HCT116 (cell line): ENCODE results near the gene TTF2. TPM values are rescaled to one million over a fixed set of nuclear protein-coding genes. Genes with fewer than 3 reads are reported as not detected.
"Not testable (repeated sequence)": the region's sequence is repeated elsewhere in the genome, so short reads cannot be mapped to it uniquely, and the experiment has no call there.

Experiments
- ATAC-seq: fragments of 200-7000 bp; cut with Tn5 transposase; 2 replicates; pipeline ENCODE4 v1.9.1; 2020; ENCODE audit warnings: mild to moderate bottlenecking, moderate library complexity
- BruUV-seq: library from RNA; stranded (reverse); fragments of 400-500 nt; replicated peaks from 2 replicates; lab custom pipeline; 2021; lab: Mats Ljungman, UMichigan
- CTCF ChIA-PET: fragments of 300-600 bp; sonication (Branson Sonifier 250); formaldehyde crosslinking; loops from one replicate; lab custom pipeline; 2021; ENCODE audit warnings: antibody characterized with exemption; lab: Charles Lee
- POLR2A ChIA-PET: fragments of 300-600, 350-600 bp; sonication (Branson Sonifier 250); formaldehyde crosslinking; loops from one replicate; lab custom pipeline; 2021; ENCODE audit warnings: antibody characterized with exemption; lab: Charles Lee
- RAD21 ChIA-PET, 2 experiments: fragments of 300-600 bp; sonication (Branson Sonifier 250); formaldehyde crosslinking; loops; one replicate each; lab custom pipeline; 2023; ENCODE audit warnings: low total read pairs in 2 of 2; ENCODE audit not compliant: uncharacterized antibody in 2 of 2, unreplicated experiment in 2 of 2, low non-redundant PET in 1 of 2; lab: Charles Lee
- DNase-seq: peaks from one replicate; pipeline ENCODE4 v3.0.0-alpha.2; 2010; ENCODE audit warnings: low read depth, low spot score
- H2AFZ ChIP-seq: fragments of 200-600 bp; shearing (Covaris generic), sonication (generic); 2 replicates; pipeline ENCODE4 v1.6.1; 2017; ENCODE audit warnings: low read depth, mixed run types, mixed read lengths, antibody characterized with exemption, low read length; ENCODE audit not compliant: poor library complexity, severe bottlenecking
- H3K27ac ChIP-seq: 2 replicates; pipeline ENCODE4 v1.5.1; 2012; ENCODE audit warnings: low read depth, low read length
- H3K27me3 ChIP-seq: fragments of 200-600 bp; sonication (generic); 2 replicates; pipeline ENCODE4 v1.6.1; 2016; ENCODE audit warnings: mixed run types, low read length, mixed read lengths; ENCODE audit not compliant: insufficient read depth
- H3K36me3 ChIP-seq, 2 experiments: fragments of 200-500 bp in 1 of 2; fragments of 200-600 bp in 1 of 2; sonication (Bioruptor generic) in 1 of 2; sonication (generic) in 1 of 2; 2 replicates each; pipeline versions ENCODE4 v1.5.1 to v1.6.1; 2014 to 2016; ENCODE audit warnings: low read length in 2 of 2, inconsistent platforms in 1 of 2, mixed read lengths in 1 of 2, mixed run types in 1 of 2; ENCODE audit not compliant: insufficient read depth in 2 of 2, control insufficient read depth in 1 of 2
- H3K4me1 ChIP-seq, 2 experiments: fragments of 200-600 bp in 1 of 2; sonication (generic) in 1 of 2; 2 replicates each; pipeline versions ENCODE4 v1.5.1 to v1.6.1; 2012 to 2017; ENCODE audit warnings: low read length in 2 of 2, inconsistent platforms in 1 of 2, mild to moderate bottlenecking in 1 of 2, mixed read lengths in 1 of 2, mixed run types in 1 of 2, moderate library complexity in 1 of 2; ENCODE audit not compliant: insufficient read depth in 2 of 2, control insufficient read depth in 1 of 2
- H3K4me2 ChIP-seq: fragments of 200-600 bp; sonication (generic); 2 replicates; pipeline ENCODE4 v1.6.1; 2017; ENCODE audit warnings: mixed run types, low read length, mixed read lengths
- H3K4me3 ChIP-seq, 2 experiments: fragments of 200-600 bp in 1 of 2; sonication (generic) in 1 of 2; replicated peaks in 1 of 2; 2 replicates each; pipeline ENCODE4 v1.5.1; 2011 to 2016; ENCODE audit warnings: low read length in 2 of 2, control low read depth in 1 of 2, low read depth in 1 of 2, mild to moderate bottlenecking in 1 of 2, mixed read lengths in 1 of 2, mixed run types in 1 of 2
- H3K79me2 ChIP-seq: fragments of 200-600 bp; sonication (generic); 2 replicates; pipeline ENCODE4 v1.6.1; 2017; ENCODE audit warnings: mild to moderate bottlenecking, mixed run types, low read length, moderate library complexity, mixed read lengths; ENCODE audit not compliant: insufficient read depth
- H3K9ac ChIP-seq: fragments of 200-600 bp; sonication (generic); 2 replicates; pipeline ENCODE4 v1.6.1; 2016; ENCODE audit warnings: low read length, mixed read lengths
- H3K9me2 ChIP-seq: fragments of 200-600 bp; sonication (generic), shearing (Covaris generic); 2 replicates; pipeline ENCODE4 v1.6.1; 2017; ENCODE audit warnings: mixed run types, mild to moderate bottlenecking, moderate library complexity; ENCODE audit not compliant: insufficient read depth
- H3K9me3 ChIP-seq, 2 experiments: fragments of 200-500 bp in 1 of 2; fragments of 200-600 bp in 1 of 2; sonication (Bioruptor generic) in 1 of 2; sonication (generic) in 1 of 2; 2 replicates each; pipeline ENCODE4 v1.6.1; 2014 to 2017; ENCODE audit warnings: low read length in 2 of 2, mixed read lengths in 2 of 2, inconsistent platforms in 1 of 2, low read depth in 1 of 2, mild to moderate bottlenecking in 1 of 2, mixed run types in 1 of 2, moderate library complexity in 1 of 2; ENCODE audit not compliant: control insufficient read depth in 1 of 2, insufficient read depth in 1 of 2
- H4K20me1 ChIP-seq: fragments of 200-600 bp; sonication (generic), shearing (Covaris generic); 2 replicates; pipeline ENCODE4 v1.6.1; 2017; ENCODE audit warnings: mixed run types, mild to moderate bottlenecking, moderate library complexity; ENCODE audit not compliant: insufficient read depth
- intact Hi-C: fragments of 100-400 bp; cut with micrococcal nuclease; formaldehyde crosslinking; loops from 2 replicates; pipeline ENCODE4 v1.10.0; 2022
- total RNA-seq: library from RNA; stranded (reverse); gene quantifications from one replicate; pipeline ENCODE4 v1.2.1, GENCODE V29; 2021; ENCODE audit not compliant: unreplicated experiment
- TF ChIP-seq, protein P1 (sequence below): IDR thresholded peaks from 2 replicates; pipeline ENCODE4 v1.6.1; 2012; ENCODE audit warnings: low read depth

Gene TTF2
- total RNA-seq, 1 experiment from 2014 or later = 60.3 TPM

DNA sequence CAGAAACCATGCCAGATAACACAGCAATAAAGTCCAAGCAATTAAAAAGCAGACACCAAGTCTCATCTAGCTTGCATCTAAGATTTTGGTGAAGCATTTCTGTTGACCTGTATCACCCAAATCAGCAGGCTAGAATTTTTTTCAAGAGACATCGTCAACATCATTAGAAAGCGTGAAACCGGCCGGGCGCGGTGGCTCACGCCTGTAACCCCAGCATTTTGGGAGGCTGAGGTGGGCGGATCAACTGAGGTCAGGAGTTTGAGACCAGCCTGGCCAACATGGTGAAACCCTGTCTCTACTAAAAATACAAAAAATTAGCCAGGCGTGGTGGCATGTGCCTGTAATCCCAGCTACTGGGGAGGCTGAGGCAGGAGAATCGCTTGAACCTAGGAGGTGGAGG lies 59.0 kb downstream of the TTF2 start:
- H3K4me1 ChIP-seq = peaks cover 0 to 14% of the 10 kb centered on the region in 2 experiments; a peak in 1 of 4 replicates
- H3K27ac ChIP-seq, H3K36me3 ChIP-seq, RAD21 ChIA-PET, H3K4me3 ChIP-seq, H3K4me2 ChIP-seq, ATAC-seq, H4K20me1 ChIP-seq, H3K9ac ChIP-seq, intact Hi-C loops, H3K27me3 ChIP-seq, BruUV-seq, H3K9me2 ChIP-seq, H2AFZ ChIP-seq, H3K9me3 ChIP-seq, DNase-seq, H3K79me2 ChIP-seq: not testable (repeated sequence)
- ChIA-PET POLR2A (interaction anchor here (0.6 kb wide), 1 partner anchor 37 kb away, joined by 4 read pairs; no protein-coding TSS in a partner anchor), CTCF (interaction anchor here (1.3 to 1.6 kb wide), 2 partner anchors 10 to 52 kb away, joined by 4 to 8 read pairs; no protein-coding TSS in a partner anchor)

DNA sequence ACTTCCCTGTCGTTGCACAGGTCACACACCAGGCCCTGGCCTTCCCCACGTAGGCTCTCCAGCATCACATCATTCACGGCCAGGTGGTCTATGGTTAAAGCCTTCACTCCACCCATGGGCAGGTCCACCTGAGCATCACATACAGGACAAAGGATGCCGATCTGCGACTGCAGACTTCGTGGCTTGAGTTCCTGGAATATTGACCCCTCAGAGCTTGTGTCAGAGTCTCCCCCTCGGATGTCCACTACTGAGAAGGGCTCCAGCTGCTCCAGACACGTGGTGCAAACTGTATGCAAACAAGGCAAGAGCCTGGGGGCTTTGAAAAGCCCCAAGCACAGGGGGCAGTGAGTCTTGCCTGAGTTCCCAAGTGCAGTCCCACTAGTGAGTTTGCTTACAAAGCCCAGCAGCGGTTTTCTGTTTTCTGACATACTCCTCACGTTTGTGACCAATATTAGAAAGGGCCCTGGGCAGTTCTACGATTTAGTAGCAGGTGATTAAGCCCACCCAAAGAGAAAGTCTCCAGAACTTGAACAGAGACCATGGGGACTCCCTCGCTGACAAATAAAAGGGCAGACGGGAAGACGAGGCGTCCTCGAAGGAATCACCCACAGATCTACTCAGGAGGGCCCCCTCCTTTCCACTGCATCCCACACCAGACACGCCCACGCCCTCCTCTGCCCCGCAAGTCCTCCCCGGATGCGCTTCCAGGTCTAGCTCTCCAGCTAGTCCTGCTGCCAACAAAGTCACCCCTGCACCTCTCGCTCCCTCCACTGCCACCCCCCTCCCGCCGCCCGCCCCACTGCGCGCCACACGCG lies 60.9 kb downstream of the TTF2 start:
- H3K4me1 ChIP-seq = peaks cover 0 to 14% of the 10 kb centered on the region in 2 experiments; a peak in 1 of 4 replicates
- POLR2A ChIA-PET = no interaction called here
- peaks cover 6% of the 10 kb centered on the region; the same call in 1 of the 2 replicates for H3K27me3 ChIP-seq
- H3K9me2 ChIP-seq = no peaks in the 10 kb centered on the region
- H4K20me1 ChIP-seq = no peaks in the 10 kb centered on the region
- H2AFZ ChIP-seq = no peak overlapping the region
- peak overlapping the region; percentile 46 to 67 for H3K4me3 ChIP-seq
- H3K9me3 ChIP-seq = no peaks in the 10 kb centered on the region
- RAD21 ChIA-PET = no interaction called here
- ATAC-seq (peak; percentile 31), DNase-seq (no peak)
- TF ChIP-seq, protein P1, sequence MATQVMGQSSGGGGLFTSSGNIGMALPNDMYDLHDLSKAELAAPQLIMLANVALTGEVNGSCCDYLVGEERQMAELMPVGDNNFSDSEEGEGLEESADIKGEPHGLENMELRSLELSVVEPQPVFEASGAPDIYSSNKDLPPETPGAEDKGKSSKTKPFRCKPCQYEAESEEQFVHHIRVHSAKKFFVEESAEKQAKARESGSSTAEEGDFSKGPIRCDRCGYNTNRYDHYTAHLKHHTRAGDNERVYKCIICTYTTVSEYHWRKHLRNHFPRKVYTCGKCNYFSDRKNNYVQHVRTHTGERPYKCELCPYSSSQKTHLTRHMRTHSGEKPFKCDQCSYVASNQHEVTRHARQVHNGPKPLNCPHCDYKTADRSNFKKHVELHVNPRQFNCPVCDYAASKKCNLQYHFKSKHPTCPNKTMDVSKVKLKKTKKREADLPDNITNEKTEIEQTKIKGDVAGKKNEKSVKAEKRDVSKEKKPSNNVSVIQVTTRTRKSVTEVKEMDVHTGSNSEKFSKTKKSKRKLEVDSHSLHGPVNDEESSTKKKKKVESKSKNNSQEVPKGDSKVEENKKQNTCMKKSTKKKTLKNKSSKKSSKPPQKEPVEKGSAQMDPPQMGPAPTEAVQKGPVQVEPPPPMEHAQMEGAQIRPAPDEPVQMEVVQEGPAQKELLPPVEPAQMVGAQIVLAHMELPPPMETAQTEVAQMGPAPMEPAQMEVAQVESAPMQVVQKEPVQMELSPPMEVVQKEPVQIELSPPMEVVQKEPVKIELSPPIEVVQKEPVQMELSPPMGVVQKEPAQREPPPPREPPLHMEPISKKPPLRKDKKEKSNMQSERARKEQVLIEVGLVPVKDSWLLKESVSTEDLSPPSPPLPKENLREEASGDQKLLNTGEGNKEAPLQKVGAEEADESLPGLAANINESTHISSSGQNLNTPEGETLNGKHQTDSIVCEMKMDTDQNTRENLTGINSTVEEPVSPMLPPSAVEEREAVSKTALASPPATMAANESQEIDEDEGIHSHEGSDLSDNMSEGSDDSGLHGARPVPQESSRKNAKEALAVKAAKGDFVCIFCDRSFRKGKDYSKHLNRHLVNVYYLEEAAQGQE = no peak
- CTCF ChIA-PET = interaction anchor here (1.3 to 2.6 kb wide), 3 partner anchors 8 to 163 kb away, joined by 4 to 15 read pairs (median 8); no protein-coding TSS in a partner anchor
- H3K36me3 ChIP-seq = no peaks in the 10 kb centered on the region
- no peaks in the 10 kb centered on the region for H3K79me2 ChIP-seq
- peak overlapping the region; percentile 70 for H3K9ac ChIP-seq
- TSS peak; percentile 62 for BruUV-seq
- peak overlapping the region; percentile 94 for H3K4me2 ChIP-seq
- intact Hi-C loops = loop anchor here (10.0 kb wide), 1 partner anchor 634 kb away; no protein-coding TSS in a partner anchor
- H3K27ac ChIP-seq = no peak overlapping the region
